ENCODE data around the gene SUMO3. TPM values are rescaled to one million over a fixed set of nuclear protein-coding genes. Genes with fewer than 3 reads are reported as not detected.

SUMO3 gene
- total RNA-seq, 2 experiments from 2014 or later: 90.5 to 92.5 TPM

DNA sequence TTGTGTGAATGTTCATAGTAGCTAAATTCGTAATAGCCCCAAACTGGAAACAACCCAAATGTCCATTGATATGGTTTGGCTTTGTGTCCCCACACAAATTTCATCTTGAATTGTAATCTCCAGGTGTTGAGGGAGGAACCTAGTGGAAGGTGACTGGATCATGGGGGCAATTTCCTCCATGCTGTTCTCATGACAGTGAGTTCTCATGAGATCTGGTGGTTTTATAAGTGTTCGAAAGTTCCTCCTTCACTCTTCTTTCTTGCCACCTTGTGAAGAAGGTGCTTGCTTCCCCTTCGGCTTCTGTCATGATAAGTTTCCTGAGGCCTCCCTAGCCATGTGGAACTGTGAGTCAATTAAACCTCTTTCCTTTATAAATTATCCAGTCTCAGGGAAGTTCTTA, 27.5 kb downstream of the SUMO3 start:
- H3K27me3 Mint-ChIP-seq: no peaks in the 10 kb centered on the region
- no peaks in the 10 kb centered on the region for H3K9me3 Mint-ChIP-seq
- no peak for DNase-seq
- H3K4me1 Mint-ChIP-seq: peaks cover 44% of the 10 kb centered on the region
- peaks cover 39% of the 10 kb centered on the region for H3K36me3 Mint-ChIP-seq
- H3K4me3 Mint-ChIP-seq: no peak overlapping the region
- no peak overlapping the region for H3K27ac Mint-ChIP-seq

DNA sequence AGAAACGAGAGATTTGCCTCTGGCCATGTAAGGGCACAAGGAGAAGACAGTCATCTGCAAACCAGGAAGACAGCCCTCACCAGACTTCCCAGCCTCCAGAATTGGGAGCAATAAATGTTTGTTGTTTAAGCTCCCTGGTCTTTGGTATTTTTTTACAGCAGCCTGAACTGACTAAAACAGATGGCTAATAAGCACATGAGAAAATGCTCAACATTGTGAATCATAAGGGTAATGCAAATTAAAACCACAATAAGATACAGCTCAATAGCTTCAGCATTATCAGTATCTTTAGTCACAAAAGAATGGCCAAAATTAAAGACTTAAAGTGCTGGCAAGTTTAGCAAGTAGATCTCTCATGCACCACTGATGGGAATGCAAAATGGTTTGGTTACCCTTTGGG, 28.0 kb downstream of the SUMO3 start:
- no peaks in the 10 kb centered on the region for H3K9me3 Mint-ChIP-seq
- DNase-seq: no peak
- no peak overlapping the region for H3K4me3 Mint-ChIP-seq
- H3K4me1 Mint-ChIP-seq: peaks cover 47% of the 10 kb centered on the region
- H3K27ac Mint-ChIP-seq: no peak overlapping the region
- peaks cover 43% of the 10 kb centered on the region for H3K36me3 Mint-ChIP-seq
- H3K27me3 Mint-ChIP-seq: no peaks in the 10 kb centered on the region

DNA sequence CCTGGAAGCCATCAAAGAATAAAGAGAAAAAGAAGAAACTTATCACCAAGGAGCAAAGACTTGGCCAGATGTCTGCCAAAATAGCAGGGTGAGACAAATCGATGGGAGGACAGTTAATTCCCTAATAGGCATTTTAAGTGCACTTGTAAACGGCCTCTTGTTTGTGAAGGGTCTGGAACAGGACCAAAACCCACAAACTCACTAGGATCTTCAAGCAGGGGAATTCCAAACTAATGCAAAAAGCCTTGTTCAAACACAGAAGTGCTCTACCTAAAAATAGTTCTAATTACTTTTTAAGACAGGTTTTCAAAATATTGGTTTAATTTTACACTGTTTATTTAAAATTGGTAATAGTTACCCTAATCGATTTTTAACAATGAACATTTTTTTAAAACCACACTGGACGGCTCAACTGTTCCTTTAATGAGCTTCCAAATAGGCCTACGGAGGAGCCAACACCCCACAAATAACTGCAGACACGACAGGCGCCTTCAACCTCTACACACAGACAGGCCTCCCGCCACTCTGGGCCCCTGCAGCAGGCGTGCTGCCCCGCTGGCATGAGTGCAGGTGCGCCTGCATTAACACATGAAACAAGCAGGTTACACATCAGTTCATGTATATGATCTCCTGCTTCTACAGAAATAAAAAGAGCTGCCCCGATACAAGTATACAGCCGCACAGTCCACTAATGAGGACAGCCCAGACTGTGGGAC, 32.1 kb downstream of the SUMO3 start:
- H3K4me1 Mint-ChIP-seq: peaks cover 36% of the 10 kb centered on the region
- DNase-seq: no peak
- H3K27ac Mint-ChIP-seq: no peak overlapping the region
- no peaks in the 10 kb centered on the region for H3K27me3 Mint-ChIP-seq
- peaks cover 33% of the 10 kb centered on the region for H3K36me3 Mint-ChIP-seq
- no peaks in the 10 kb centered on the region for H3K9me3 Mint-ChIP-seq
- no peak overlapping the region for H3K4me3 Mint-ChIP-seq

DNA sequence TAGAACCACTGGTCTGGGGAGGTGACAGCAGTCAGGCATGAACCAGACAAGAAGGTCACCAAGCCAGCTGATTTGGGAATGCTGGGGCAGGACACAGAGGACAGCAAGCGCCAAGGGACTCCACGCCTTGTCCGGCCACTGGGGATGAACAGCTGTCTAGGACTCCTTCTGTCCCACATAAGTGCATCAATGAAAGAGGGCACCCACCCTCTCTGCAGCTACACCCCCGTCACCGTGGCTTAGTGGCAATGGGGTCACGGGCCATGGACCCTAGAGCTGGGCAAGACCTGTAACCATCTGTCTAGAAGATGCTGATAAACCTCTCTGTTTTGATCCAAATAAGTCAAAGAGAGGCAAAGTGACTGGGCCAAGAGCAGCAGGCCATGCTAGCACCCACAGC, 33.1 kb downstream of the SUMO3 start:
- DNase-seq: no peak
- Mint-ChIP-seq H3K27ac (no peak overlapping the region), H3K9me3 (no peaks in the 10 kb centered on the region), H3K4me1 (peaks cover 35% of the 10 kb centered on the region), H3K4me3 (no peak overlapping the region), H3K36me3 (peaks cover 32% of the 10 kb centered on the region), H3K27me3 (no peaks in the 10 kb centered on the region)

DNA sequence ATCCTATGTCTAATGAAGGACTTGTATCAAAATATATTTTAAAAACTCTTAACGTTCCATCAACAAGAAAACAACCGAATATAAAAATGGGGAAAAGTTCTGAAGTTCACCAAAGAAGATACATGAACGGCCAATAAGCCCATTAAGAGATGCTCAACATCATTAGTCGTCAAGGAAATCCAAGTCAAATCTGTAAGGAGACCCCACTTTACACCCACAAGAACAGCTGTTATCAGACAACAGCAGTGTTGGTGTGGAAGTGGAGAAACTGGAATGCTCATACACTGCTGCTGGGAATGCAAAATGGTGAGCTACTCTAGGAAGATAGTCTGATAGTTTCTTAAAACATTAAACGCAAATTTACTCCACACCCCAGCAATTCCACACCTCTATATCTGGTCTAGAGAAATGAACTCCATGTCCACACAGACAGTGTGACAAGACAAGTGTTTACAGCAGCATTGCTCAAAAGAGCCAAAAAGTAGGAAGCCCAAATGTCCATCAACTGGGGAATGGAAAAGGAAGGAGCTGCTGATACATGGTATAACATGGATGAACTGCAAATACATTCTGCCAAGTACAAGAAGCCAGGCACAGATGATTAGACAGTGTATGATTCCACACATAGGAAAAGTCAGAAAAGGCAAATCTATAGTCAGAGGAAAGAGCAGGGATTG, 34.7 kb downstream of the SUMO3 start:
- Mint-ChIP-seq H3K36me3 (peaks cover 32% of the 10 kb centered on the region), H3K4me1 (peaks cover 32% of the 10 kb centered on the region), H3K27ac (no peak overlapping the region)

DNA sequence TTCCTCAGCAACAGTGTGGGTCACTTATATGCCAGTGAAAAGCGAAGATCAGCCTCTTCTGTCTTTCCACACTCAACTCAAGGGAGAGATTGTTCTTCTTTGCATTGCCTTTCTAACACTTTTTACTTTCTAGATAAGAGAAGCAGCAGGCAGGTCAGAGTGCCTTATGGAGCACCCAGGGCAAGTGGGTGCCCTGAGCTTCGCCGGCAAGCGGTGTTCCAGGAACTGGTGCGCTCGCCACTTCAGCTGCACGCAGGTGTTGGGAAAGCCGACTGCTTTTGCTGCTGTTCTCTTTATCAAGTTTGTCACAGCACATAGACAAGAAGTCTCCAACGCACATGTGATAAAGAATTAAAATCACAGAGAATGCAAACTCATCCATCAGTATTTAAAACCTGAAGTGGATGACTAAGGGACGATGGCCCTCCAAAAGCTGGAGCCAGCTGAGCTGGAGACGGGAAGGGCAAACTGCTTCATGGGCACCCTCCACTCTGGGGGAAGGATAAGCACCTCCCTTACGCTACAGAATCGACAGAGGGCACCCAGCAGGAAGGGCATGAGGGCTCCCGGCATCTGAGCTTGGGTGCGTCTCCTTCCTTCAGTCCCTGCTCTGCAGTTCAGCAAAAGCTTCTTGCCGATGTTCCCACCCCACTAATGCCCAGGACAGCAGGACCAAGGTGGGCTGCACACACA, 36.9 kb downstream of the SUMO3 start:
- peaks cover 25% of the 10 kb centered on the region for H3K36me3 Mint-ChIP-seq
- no peak overlapping the region for H3K27ac Mint-ChIP-seq
- no peaks in the 10 kb centered on the region for H3K9me3 Mint-ChIP-seq
- no peak overlapping the region for H3K4me3 Mint-ChIP-seq
- no peak for DNase-seq
- no peaks in the 10 kb centered on the region for H3K27me3 Mint-ChIP-seq
- H3K4me1 Mint-ChIP-seq: peaks cover 27% of the 10 kb centered on the region

More for the DNA sequence above, 34.7 kb downstream of the SUMO3 start:
- DNase-seq: no peak
- Mint-ChIP-seq H3K4me3 (no peak overlapping the region), H3K27me3 (no peaks in the 10 kb centered on the region), H3K9me3 (no peaks in the 10 kb centered on the region)

DNA sequence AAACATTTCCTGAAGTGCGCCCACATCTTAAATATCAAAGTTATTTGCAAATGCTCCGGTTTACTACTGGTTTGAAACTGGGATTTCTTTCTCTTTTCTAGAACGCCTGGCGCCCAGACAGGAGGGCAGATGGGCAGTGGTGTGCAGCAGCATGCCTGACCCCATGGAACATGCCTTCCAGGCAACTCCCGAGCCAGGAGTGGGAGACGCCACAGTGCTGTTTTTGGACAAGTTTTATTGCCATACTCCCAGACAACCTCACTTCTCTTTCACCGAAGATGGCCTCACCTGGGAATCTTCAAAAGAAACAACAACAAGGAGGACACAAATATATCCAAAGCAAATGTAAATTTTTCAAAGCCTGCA, 37.7 kb downstream of the SUMO3 start:
- Mint-ChIP-seq H3K4me3 (no peak overlapping the region), H3K27me3 (no peaks in the 10 kb centered on the region), H3K9me3 (no peaks in the 10 kb centered on the region), H3K27ac (no peak overlapping the region), H3K36me3 (peaks cover 20% of the 10 kb centered on the region), H3K4me1 (peaks cover 24% of the 10 kb centered on the region)
- DNase-seq: no peak

DNA sequence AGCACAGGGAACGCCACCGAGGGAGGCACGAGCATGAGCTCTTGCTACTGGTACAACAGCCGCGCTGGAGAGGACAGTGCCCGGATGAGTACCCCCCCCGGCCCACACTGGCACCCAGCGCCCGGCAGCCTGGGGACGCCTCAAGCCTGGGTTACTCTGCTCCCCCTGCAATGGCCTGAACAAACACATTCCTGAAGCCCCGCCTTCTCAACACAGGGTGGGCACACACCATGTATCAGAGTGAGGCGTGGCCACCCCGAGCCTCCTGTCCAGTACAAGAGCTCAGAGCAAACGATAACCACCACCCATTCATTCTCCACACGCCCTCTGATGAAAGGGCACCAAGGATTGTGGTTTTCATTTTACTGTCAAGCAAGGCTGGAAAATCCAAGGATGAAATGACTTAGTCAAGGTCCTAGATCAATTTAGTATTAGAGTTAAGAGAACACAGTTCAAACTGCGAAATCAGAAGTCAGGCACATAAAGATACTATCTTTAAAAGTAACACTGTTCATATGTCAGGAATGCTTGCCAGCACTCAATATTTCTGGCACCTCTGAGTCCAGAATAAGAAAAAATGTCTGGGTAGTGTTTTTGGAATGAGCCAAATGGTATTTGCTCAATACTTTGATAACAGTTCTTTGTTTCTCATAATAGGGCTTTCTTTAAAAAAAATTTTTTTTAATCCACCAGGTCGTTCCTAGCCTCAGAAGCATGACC, 38.3 kb downstream of the SUMO3 start:
- Mint-ChIP-seq H3K4me1 (peaks cover 22% of the 10 kb centered on the region), H3K4me3 (no peak overlapping the region), H3K27me3 (no peaks in the 10 kb centered on the region), H3K27ac (no peak overlapping the region), H3K9me3 (no peaks in the 10 kb centered on the region), H3K36me3 (peaks cover 22% of the 10 kb centered on the region)
- DNase-seq: no peak

DNA sequence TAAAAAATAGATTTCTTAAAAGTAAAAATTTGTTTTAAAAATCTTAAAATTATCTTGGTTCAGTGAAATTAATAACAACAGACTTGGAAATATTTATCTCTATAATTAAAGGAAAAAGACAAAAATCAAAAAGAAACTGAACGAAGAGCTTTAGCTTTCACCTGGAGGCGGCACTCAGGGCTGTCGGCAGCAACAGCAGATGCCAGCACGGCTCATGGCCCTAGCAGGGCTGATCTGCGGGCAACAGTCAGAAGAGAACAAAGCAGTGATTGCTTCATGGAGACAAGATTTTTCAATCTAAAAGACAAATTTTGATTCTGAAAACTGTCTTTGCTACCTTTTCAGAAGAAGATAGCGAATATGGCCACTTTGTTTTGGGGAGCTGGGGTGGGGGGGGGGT, 38.9 kb downstream of the SUMO3 start:
- H3K9me3 Mint-ChIP-seq: no peaks in the 10 kb centered on the region
- peaks cover 24% of the 10 kb centered on the region for H3K36me3 Mint-ChIP-seq
- DNase-seq: no peak
- H3K4me3 Mint-ChIP-seq: no peak overlapping the region
- H3K27me3 Mint-ChIP-seq: no peaks in the 10 kb centered on the region
- H3K4me1 Mint-ChIP-seq: peaks cover 20% of the 10 kb centered on the region
- H3K27ac Mint-ChIP-seq: no peak overlapping the region

DNA sequence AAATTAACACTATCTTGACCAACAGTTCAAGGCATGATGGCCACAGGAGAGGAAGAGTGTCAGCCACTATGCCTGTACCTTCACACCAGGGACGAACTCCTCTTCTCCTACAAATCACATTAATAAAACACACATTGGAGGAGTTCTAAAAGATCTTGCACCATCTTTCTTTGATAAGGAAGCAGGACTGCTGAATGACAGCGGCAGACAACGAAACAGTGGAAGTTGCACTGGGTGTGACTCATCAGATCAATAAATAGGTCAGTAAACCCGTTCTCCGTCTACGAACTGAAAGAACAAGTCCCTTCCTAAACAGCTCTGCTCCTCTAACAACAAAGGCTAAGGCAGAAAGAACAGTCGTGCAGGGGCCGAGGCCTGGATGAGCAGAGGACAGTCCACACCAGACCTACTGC, 39.4 kb downstream of the SUMO3 start:
- Mint-ChIP-seq H3K9me3 (no peaks in the 10 kb centered on the region), H3K36me3 (peaks cover 24% of the 10 kb centered on the region), H3K27me3 (no peaks in the 10 kb centered on the region), H3K27ac (peak overlapping the region; percentile 38), H3K4me3 (no peak overlapping the region), H3K4me1 (peaks cover 20% of the 10 kb centered on the region)
- no peak for DNase-seq

DNA sequence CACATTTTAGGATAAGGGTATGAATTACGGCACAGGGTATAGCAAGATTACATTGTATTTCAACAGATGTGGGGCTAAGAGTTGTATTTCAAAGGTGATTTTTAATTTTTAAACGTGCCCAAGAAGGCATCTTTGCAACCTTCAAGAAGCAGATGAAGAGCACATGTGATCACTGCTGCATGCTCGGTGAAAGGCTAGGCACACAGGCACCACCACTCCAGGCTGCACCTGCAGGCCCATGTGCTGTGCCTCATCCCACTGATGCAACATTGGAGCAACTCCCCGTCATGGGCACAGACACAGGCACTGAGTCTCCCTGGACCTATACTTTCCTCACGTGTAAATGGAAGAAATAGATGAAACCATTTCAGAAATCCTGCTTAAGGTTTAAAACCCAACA, 39.8 kb downstream of the SUMO3 start:
- H3K36me3 Mint-ChIP-seq: peaks cover 24% of the 10 kb centered on the region
- H3K27ac Mint-ChIP-seq: peak overlapping the region; percentile 38
- no peaks in the 10 kb centered on the region for H3K9me3 Mint-ChIP-seq
- no peak overlapping the region for H3K4me3 Mint-ChIP-seq
- H3K4me1 Mint-ChIP-seq: peaks cover 20% of the 10 kb centered on the region
- H3K27me3 Mint-ChIP-seq: no peaks in the 10 kb centered on the region
- no peak for DNase-seq

DNA sequence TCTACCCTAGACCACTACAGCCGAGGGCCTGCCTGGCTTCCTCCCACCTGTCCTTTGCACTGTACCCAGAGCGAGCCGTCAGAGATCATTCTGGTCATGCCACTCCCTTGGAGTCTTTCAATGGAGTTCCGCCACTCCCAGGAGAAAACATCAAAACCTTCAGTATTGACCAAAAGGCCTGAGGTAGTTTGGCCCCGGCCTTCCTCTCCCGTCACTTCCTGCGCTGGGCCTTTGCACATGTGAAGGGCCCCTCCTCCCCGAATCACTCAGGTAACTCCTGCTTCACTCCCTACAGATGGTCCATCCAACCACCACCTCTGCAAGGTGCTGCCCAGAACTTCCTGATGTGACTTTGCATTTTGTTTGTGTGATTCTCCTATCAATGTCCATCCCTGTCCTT, 42.9 kb downstream of the SUMO3 start:
- H3K27me3 Mint-ChIP-seq: no peaks in the 10 kb centered on the region
- H3K27ac Mint-ChIP-seq: no peak overlapping the region
- H3K9me3 Mint-ChIP-seq: no peaks in the 10 kb centered on the region
- H3K4me1 Mint-ChIP-seq: peaks cover 3% of the 10 kb centered on the region
- H3K4me3 Mint-ChIP-seq: no peak overlapping the region
- DNase-seq: no peak
- H3K36me3 Mint-ChIP-seq: peaks cover 16% of the 10 kb centered on the region

DNA sequence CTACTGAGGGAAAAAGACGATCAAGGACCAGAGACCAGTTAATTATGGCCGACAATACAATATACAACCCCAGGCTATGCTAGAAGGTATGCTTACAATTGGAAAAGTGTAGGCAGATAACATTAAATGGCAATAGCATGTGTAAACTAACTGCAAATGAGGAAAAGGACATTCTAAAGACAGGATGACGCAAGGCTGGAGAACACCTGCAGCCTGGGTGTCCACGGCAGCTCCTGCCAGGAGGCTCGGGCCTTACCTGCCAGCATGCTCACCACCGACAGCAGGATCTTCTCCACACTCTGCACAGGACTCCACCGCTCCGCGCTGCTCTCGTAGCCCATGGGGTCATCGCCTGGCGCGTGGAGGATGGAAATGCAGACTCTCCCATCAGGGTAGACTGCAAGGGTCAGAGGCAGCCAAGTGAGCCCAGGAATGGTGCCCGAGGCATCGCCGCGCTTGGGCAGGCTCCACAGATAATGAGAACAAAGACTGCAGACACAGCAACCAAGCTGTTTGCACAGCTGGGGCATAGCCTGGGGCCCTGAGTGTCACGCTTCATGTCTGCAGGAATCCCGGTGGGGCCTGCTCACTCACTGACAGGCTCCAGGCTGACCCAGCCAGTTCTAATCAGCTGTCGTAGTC, 44.5 kb downstream of the SUMO3 start:
- Mint-ChIP-seq H3K27me3 (no peaks in the 10 kb centered on the region), H3K4me1 (no peaks in the 10 kb centered on the region), H3K27ac (no peak overlapping the region), H3K36me3 (peaks cover 23% of the 10 kb centered on the region), H3K9me3 (no peaks in the 10 kb centered on the region), H3K4me3 (no peak overlapping the region)
- no peak for DNase-seq

DNA sequence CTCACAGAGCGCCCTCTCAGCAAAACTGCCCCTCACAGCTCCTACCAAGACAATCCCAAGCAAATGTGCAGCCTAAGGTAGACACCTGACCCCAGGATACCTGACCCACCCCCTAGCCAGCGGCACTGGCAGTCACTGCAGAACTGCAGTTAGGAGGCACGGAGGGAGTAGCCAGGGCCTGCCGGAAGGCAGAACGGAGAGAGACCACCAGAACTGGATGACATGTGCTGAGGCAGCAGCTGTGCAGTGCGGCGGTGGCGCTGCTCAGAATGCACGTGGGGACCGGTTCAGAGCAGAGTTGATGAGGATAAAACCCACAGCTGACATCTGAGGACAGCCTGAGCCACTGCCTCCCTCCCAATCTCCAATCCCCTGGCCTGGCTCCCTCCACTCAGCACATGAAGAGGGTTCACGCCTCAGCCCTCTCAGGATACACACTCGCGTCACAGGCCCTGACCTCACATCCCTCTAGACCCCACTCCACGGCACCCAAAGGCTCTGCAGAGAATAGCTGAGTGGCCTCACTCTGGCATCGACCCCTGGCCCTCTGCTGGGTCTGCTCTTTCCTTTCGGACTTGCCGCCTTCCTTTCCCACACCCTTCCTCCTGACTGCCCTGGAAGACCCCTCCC, 45.9 kb downstream of the SUMO3 start:
- Mint-ChIP-seq H3K9me3 (no peaks in the 10 kb centered on the region), H3K4me3 (peak overlapping the region; percentile 16), H3K36me3 (peaks cover 20% of the 10 kb centered on the region), H3K27ac (no peak overlapping the region), H3K27me3 (no peaks in the 10 kb centered on the region), H3K4me1 (peaks cover 3% of the 10 kb centered on the region)
- DNase-seq: no peak

Data from activated naive CD8-positive, alpha-beta T cell treated with anti-CD3 and anti-CD28 coated beads for 36 hours (primary cell).